AG20443 (cell line): ENCODE results near the gene TSHZ1.

ENCODE experiments used
- DNase-seq: peaks from one replicate; pipeline ENCODE4 v3.0.0; 2012; ENCODE audit warnings: low spot score, mixed read lengths

Gene TSHZ1

DNA sequence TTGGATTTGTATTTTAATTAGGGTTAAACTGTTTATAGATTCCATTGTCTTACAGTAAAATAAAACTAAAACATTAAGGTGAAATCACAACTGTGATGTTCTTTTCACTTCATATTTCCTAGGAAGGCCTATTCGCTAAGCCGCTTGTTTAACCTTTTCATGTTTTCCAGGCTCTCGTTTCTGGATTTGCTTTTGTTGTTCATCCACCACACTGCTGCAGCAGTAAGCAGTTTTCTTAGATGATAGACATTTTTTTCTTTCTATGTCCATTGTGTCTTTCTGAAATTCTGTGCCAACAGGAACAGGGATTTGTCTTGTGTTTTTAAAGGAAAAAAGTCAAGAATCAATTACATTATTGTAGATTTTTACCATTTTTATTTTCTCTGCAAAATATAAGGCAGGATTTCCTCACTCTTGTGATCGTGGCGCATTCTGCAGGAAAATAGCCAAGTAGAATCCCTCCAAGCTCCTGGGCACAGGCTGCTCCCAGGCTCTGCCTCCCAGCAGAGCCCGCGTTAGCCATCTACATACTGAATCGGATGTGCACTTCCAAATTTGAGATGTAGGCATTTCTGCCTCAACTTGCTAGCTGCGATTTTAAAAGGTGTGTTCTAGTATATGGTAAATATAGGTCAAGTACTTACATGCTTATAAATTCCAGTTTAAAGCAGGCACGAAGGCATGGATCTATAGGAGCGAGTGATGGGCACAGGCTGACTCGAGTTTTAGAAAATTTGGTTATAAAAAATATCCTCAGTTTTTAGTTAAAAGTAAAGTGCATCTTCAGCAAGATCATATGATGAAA lies 10.2 kb downstream of the TSHZ1 start:
- no peak for DNase-seq

DNA sequence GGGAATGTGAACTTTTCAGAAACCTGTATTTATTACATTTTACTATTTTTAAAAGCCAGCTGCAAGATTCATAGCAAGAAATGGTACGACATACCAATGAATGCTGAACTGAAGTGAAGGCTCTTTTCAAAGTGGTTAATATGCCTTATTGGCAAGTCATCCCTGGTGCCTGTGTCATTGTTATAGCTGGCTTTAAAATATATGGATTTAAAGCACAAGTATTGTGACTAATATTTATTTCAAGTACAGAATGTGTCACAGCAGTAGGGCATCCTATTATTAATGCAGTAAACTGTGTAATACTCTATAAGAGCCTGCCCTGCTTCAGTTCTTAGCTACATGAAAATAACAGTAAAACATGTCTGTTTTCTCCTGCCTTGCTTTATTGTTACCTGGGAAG lies 10.8 kb downstream of the TSHZ1 start:
- DNase-seq: no peak

DNA sequence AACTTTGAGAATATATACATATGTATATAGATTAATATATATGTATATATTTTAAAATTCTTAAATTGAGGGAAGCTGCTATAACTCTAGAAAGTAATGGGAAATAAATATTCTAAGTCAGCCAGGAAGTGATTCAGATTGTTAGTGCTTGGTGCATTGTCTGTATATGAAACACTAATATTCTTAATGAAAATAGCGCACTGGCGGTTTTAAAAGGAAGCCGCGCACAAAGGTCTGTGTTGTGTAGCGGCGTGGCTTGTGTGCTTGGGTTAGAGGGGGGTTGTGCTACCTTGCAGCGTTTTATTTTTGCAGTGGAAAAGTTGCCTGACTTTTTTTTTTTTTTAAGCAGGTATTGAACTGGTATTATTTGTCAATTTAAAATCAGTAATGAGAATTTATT lies 11.3 kb downstream of the TSHZ1 start:
- no peak for DNase-seq

DNA sequence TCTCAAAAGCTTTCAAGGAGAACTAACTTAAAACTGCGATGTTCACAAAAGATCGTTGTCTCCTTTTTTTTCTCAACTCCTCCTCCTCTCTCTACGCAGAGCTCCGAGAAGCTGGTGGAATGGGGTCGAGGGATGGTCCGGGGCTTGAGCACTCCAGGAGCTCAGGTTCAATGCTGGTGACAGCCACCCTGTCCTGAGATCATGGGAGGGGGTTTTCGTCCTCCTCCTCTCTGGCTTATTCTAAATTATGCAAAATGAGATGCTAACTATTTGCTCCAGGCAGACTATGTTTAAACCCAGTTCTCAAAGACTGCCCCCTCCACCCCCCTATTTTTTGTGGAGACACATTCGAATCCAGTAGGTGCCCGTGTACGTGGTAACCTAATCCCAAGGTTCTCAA lies 11.8 kb downstream of the TSHZ1 start:
- DNase-seq: no peak

DNA sequence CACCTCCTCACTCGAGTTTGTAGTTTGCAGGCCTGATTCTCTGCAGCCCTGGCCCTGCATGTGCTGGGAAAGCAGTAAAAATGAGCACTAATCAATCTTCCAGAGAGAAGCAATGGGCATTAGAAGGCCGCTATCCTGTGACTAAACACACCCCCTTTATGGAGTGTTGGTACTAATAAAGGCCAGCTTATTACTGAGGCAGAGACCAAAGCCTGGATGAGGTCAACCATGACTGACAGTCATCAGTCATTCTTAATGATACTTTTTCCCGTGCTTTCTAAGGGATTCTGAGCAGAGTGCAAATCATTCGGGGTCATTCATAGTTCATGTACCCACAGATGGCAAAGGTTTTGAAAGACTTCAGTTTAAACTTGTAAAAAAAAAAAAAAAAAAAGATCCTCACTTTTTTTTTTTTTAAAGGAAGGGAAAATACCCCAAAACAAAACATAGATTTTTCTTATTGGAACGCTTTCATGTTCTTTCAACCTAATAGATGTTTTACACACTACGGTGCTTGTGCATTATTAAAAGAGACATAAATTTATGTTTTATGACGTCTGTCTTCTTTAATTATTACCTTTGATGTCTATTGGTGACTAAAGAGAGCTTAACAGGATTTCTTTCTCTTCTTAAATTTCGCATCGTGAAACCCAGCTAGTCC lies 13.2 kb downstream of the TSHZ1 start:
- no peak for DNase-seq

DNA sequence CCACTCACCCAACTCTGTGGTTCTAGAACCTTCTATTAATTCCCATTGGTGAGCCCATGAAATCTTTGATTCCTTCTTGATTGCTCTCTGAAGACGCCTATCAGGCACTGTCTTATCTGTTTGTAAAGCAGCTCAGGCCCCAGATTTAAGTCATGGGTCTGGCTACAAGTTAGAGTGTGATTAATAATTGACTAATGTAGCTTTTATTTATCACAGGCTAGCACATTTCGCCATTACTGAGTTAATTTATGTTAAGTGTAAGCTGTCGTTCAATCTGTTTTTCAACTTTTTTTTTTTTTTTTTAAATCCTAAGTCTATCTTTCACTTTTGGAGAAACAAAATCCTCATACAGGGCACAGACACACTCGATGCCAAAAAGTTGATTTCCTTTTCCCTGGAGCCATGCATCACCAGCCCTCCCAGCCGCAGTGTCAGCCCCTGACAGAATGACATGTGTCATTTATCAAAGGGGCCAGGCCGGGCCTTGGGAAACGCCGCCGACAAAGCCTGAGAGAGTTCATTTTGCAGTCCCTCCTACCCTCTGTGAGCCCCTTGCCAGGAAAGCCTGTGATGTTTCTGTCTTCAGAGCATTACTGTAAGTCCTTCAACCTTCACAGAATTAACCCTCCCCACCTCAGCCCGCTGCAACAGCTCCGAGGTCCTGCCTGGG lies 15.8 kb downstream of the TSHZ1 start:
- no peak for DNase-seq

DNA sequence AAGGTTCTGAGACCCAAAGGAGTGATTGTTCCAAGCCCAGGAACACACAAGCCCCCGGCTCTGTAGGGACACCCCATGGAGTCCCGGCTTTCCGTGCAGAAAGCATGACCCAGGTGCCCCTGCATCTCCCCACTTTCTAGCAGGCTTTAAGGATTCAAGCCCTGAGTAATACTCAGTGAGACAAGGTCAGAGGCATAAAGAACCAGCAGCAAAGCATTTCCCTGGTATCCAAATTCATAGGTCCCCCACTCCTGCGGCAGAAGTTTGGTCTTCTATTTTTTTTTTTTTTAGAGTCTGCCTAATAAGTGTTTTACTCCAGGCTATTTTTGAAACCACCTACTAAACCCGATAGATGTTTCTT lies 16.3 kb downstream of the TSHZ1 start:
- no peak for DNase-seq

DNA sequence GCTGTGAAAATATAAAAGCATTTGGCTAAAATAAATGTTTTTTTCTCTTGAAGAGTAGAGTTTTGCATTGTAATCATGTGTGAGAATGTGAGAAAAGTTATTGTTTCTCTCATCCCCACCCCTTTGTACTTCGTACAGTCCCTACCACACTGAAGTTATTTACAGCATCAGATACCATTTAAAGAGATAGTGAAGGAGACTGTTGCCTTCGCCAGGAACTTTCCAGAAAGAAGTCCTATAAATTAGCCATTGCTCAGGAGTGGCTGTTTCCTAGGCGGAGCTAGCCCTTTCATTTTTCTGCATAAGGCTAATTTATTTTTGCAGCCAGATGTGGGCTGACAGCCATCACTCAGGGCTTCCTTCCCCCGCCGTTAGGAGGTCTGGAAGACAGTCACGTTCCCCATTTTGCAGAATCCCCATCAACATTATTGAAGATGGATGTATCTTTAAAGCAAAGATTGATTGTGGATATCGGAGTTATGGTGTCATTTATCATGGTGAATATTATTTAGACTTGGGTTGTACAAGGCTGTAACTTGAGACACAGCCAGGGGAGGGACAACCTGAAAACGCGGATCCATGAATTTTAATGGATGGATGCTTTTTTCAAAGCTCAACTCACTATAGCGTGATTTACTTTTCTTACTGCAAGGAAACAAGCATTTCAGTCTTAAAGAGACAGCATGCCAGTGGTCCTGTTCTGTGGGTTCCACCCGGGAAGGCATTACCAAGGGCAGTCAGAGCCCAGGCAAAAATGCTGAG lies 17.1 kb downstream of the TSHZ1 start:
- no peak for DNase-seq

DNA sequence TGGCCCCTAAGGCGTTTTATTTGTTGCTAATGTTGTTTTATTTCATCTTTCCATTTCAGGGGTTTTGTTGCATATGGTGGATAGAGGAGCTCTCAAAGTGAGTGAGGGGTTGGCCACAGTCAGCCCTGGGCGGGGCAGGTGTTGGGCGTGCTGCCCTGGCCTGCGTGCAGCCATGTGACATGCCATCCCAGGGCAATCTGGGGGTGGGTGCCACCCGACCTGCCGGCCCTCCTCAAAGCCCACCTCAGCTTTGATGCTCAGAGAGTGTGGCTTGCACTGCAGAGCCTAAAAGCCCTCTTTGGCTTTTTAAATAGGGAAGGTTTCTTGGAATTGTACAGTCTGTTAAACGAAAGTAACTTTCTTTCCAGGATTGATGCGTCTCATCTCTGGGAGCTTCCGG lies 18.4 kb downstream of the TSHZ1 start:
- DNase-seq: no peak

DNA sequence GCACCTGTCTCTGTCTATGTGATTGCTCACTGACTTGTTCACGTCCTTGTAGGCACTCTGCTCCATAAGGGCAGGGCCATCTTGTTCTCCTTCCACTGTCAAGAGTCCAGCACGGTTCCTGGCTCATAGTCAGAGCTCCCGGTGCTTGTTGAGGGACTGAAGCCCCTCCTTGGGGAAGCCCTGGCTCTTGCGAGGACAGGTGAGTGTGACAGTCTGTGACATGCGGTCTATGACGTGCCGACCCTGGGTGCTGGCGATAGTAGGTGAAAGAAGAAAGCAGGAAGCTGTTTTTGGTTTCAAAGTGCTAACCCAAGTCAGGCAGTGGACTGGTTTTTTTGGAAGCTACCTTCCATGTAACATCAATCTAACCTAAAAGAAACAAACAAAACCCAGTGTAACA lies 18.8 kb downstream of the TSHZ1 start:
- no peak for DNase-seq

DNA sequence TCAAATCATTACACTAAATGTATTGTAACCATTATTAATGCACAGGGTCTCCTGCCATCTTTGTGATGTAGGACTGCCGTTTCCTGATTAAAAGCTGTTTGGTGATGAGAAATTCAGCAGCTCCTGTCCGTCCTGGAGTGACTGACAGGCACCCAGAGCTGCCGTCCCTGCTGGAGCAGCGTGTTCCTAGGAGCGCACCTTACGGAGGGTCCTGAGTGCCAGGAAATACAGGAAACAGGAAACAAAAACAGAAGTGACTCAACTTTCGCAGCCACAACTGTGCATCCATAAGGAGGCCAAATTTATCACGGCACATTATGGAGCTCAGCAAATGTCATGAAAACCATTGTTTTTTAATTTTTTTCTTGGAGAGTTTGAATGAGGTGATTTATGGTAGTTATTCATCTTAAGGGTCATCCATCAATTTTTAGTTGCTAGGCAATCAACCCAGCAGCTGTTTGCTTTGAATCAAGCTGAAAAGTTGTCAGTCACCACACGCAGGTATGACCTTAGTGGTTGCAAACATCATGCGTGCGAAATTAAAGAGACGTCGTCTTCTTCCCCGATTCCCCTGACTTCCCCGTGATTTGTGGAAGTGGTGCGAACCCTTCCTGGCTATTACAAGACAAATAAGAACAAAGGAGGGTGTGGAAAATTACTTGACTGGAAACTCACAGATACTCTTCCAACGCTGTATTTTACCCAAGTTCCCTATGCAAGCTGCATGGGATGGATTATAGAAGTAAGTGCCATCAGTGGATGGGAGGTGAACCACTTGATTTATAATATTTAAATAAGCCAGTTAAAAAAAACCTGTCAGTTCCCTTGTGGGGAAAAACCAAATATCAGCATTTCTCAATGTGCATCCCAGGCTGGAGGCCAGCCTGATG lies 19.8 kb downstream of the TSHZ1 start:
- DNase-seq: no peak

DNA sequence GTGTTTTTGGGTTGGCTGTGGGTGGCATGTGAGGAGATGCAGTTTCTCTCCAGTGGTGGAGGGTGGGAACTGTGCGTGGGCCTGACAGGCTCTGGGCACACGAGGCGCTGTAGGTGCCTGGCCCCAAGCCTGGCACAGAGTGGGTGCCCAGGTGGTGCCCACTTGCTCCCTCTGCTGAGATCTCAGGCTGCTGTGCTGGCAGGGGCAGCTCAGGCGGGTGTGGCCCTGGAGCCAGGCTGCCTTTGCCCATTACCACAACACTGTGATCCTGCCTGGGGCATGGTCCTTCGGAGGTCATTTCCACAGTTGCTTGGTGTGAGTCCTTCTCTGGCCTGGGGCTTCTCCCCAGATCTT lies 20.4 kb downstream of the TSHZ1 start:
- DNase-seq: no peak

DNA sequence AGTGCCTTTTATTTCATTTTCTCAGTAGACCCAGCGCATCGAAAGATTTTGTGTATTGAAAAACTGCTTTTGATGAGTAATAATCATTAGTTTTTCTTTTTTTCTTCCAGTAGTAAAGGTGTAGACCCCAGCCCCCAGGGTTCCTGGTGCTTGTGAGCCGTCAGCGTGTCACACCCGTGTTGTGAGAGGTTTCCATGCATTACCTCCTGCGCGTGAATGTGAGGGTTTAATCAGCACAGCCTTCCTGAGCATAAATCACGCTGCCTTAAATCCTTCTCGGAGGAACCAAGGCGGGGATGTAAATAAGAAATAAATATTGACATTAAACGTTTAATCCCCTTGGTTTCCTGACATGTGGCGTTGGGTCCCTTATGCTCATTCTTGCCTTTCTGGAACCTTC lies 24.3 kb downstream of the TSHZ1 start:
- DNase-seq: no peak

DNA sequence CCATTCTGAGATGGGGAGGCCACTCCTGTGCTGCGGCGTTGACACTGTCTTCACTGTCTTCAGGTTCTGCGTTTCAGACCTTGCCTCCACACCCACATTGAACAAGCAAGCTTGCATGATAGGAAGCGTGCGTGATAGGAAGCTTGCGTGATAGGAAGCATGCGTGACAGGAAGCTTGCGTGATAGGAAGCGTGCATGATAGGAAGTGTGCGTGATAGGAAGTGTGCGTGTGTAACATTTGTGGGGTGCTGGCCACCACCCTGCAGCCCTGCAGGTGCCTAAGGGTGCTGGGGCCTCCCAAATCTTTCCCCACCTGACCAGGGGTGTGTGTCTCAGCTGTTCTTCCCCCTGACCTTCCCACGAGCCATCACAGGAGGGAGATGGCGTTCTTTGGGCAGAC lies 25.3 kb downstream of the TSHZ1 start:
- no peak for DNase-seq

DNA sequence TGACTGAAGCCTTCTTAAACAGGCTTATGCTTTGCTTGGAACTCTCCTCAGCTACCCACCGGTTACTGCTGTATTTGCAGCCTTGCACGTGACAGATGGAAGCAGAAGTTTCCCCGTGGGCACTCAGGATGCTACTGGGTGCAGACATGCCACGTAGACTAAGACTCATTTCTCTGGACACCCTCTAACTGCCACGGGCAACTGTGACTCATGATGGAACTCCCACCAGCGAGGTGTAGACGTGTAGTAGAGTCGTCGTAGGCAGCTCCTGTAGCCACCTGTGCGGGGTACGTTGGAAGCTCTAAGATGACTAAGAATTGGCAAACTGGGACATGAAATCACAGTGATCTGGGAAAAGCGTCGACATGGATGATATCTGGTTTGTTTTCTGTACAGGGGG lies 27.5 kb downstream of the TSHZ1 start:
- DNase-seq: no peak

DNA sequence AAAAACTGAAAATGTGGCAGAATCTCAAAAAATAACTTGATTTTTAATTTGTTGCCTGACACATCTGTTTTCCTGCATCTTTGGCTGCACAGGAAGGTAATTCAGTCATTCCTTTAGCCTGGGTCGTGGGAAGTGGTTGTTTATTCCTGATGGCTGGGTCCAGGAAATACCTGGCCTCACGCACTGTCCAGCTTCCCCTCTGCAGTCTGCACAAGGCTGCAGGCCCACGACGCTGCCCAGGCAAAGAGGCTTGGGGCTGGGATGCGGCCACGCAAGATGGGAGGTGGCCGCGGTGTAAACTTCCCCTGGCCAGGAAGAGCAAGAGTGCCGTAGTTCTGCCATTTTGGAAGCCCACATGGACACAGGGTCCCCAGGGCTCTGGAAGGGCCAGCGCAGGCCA lies 28.2 kb downstream of the TSHZ1 start:
- no peak for DNase-seq

DNA sequence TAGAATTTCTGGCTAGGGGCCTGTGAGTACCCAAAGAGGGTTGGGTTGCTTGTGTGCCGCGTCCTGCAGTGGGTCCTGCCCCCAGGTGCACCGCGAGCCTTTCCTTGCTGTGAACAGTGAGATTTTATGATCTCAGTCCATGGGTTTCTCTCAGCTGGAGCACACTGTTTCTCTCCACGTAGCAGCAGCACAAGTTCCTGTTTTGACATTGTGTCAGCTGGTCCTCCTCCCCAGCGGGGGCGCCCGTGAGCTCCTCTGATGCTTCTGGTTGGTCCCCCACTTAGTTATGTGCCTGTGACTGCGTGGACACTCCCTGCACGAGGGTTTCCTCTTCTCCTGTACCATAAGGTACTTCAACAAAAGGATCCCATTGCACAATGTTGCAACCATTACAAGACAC lies 29.8 kb downstream of the TSHZ1 start:
- DNase-seq: no peak

DNA sequence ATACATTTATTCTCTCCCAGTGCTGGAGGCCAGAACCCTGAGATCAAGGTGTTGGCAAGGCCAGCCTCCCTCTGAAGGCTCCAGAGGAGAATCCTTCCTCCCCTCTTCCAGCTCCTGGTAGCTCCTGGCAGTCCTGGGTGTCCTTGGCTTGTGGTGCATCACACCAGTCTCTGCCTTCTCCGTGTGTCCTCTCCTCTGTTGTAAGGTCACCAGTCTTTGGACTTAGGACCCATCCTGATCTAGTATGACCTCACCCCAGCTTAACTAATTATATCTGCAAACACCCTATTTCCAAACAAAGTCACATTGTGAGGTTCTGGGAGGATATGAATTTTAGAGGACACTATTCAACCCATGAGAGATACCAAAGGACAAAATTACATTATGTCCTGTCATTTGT lies 31.1 kb downstream of the TSHZ1 start:
- no peak for DNase-seq

DNA sequence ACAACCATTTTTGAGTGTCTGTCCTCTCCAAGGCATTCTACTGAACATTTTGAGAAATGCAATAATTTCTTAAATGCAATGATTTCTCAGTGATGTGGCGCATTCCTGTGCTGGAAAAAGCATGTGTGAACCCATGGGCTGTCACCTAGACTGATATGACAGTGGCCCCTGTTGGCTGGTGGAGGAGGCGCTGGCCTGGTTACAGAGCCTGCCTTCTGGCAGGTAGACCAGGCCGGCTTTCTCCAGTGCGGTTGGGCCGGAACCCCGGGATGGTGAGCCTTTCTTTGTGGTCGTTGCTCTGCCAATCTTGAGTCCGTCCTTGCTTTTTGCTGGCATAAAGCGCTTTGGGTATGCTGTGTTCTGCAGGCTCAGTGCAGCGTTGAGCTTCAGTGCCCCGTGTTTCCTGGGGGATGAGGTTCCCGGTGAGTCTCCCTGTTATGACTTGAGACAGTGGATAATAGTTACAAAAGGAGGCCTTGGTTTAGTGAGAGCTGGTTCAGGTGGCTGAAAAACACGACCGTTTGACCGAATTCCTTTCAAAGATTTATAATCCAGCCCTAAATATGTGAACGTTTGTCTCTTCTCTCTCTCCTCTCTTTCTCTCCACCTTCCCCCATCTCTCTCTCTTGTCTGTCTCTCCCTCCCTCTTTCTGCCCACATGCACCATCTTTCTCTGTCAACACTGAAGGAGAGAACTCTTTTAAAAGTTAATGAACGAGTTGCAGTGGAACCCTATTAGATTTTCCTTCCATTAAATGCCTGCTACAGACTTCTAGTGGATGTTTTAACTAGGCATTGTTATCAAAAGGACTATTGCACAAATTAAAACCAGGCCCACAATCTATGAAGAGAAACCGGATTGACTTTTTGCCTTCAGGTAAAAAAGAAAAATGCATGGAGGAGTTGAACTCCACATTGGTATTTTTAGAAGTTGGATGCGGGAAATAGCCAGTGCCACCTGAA lies 34.0 kb downstream of the TSHZ1 start:
- DNase-seq: no peak
